Pancreas (tissue), 10 donors: ENCODE measurements around the gene PIGV. TPM values are rescaled to one million over a fixed set of nuclear protein-coding genes. Genes with fewer than 3 reads are reported as not detected.

Experiments used
- ATAC-seq, 4 donors: fragments of 200-7000 bp; cut with Tn5 transposase; one replicate each; pipeline versions ENCODE4 v1.8.0 to v1.9.1; 2020; ENCODE audit warnings: mild to moderate bottlenecking in 4 of 4, moderate library complexity in 4 of 4
- DNase-seq, 6 donors: peaks; one replicate each; pipeline ENCODE4 v3.0.0-alpha.2; 2020
- FAIRE-seq: peaks from 2 replicates; lab custom pipeline; 2012; peaks lifted over from hg19 to GRCh38; lab: Jason Lieb, UNC
- H3K27ac ChIP-seq, 4 donors: fragments of 200-600 bp; sonication (generic); 1 replicate in 3 of 4; 2 replicates in 1 of 4; pipeline versions ENCODE4 v1.5.0 to v1.8.0; 2020
- H3K27me3 ChIP-seq, 4 donors: fragments of 200-600 bp; one replicate each; pipeline ENCODE4 v1.8.0; 2021
- H3K36me3 ChIP-seq, 3 donors: fragments of 200-600 bp; sonication (generic) in 1 of 3; one replicate each; pipeline versions ENCODE4 v1.5.0 to v1.8.0; 2020 to 2021
- H3K4me1 ChIP-seq, 3 donors: fragments of 200-600 bp; one replicate each; pipeline ENCODE4 v1.8.0; 2021
- H3K4me3 ChIP-seq, 4 donors: fragments of 200-600 bp; sonication (generic) in 2 of 4; one replicate each; pipeline versions ENCODE4 v1.5.0 to v1.8.0; 2020 to 2021
- H3K9me3 ChIP-seq, 4 donors: fragments of 200-600 bp; one replicate each; pipeline ENCODE4 v1.8.0; 2021
- CTCF ChIP-seq, 4 donors: fragments of 200-600 bp; sonication (generic) in 3 of 4; IDR thresholded peaks; one replicate each; pipeline versions ENCODE4 v1.5.0 to v1.8.0; 2021; ENCODE audit warnings: antibody characterized with exemption in 4 of 4
- WGBS, 2 donors: extraction: QIAGEN DNeasy Blood & Tissue Kit; methylation state at CpG; one replicate each; pipeline ENCODE4 v1.1.7; 2013; 5-methylcytosine and 5-hydroxymethylcytosine counted together
- intact Hi-C, 3 donors: fragments of 100-400 bp; cut with DNase I; formaldehyde crosslinking; loops; one replicate each; pipeline versions ENCODE4 v1.11.1 to v1.14.2; 2022
- polyA plus RNA-seq, 2 donors: library from polyadenylated mRNA; stranded (reverse); fragments of 200-250 nt; gene quantifications; one replicate each; pipeline ENCODE4 v1.2.3, GENCODE V29; 2013
- total RNA-seq, 6 donors: library from RNA; stranded (reverse); fragmentation: NEBNext Ultra II Directional in 4 of 6; extraction: Animal tissue kit (Norgen Biotek cat#: 25700) in 4 of 6; gene quantifications; one replicate each; pipeline versions ENCODE4 v1.2.1 to v1.2.4, GENCODE V29; 2021 to 2023
- donor health status: healthy with polysubstance abuse.
- donor health status: DM: no; HTN: no; CAD: no; lungs with moderate emphysema.
- donor health status: DM: no; HTN: no; CAD: no.
- donor health status: control.
- donor health status: control.
- donor health status: Bipolar disorder and iron deficiency.
- donor health status: DM: yes; HTN: yes; CAD: no.
- donor health status: DM: no; HTN: no; CAD: no.
- donor health status: DM: no; HTN: no; CAD: no.
- donor health status: DM: yes; HTN: yes; CAD: no.

PIGV gene
- total and polyA plus RNA-seq, 8 donors: 3.3 to 9.5 (median 6.5) TPM

GRCh38 chr1:26785611-26786436 lies 1.9 kb upstream of the PIGV start:
- ATAC-seq (no peak), DNase-seq (no peak), FAIRE-seq (no peak)
- Histone ChIP-seq H3K36me3 (peaks cover 0 to 5% (median 0%) of the 10 kb centered on the region in 3 donors), H3K27me3 (no peaks in the 10 kb centered on the region), H3K9me3 (no peaks in the 10 kb centered on the region), H3K4me3 (no peak overlapping the region), H3K27ac (peak overlapping the region in 3 of 4 donors; percentile 96 to 99 (median 98)), H3K4me1 (peaks cover 24 to 45% (median 31%) of the 10 kb centered on the region in 3 donors)
- intact Hi-C loops: no loop called here
- 84 to 87% methylated on average over 5 of the region's 5 CpGs for WGBS, 2 donors
- no peak for TF ChIP-seq CTCF (IDR thresholded peaks at IDR 0.05)

GRCh38 chr1:26786437-26787380 lies 1.0 kb upstream of the PIGV start:
- ATAC-seq (peak in 2 of 4 donors; percentile 7 to 17), DNase-seq (peak in 2 of 6 donors; percentile 35 to 50), FAIRE-seq (no peak)
- peak overlapping the region; percentile 93 to 99 (median 97) for H3K27ac ChIP-seq
- no peaks in the 10 kb centered on the region for H3K27me3 ChIP-seq
- H3K9me3 ChIP-seq: no peaks in the 10 kb centered on the region
- WGBS, 2 donors: 23 to 25% methylated on average over 12 of the region's 12 CpGs
- H3K36me3 ChIP-seq: no peaks in the 10 kb centered on the region
- intact Hi-C loops: no loop called here
- H3K4me3 ChIP-seq: peak overlapping the region; percentile 76 to 91 (median 86)
- peaks cover 24 to 45% (median 31%) of the 10 kb centered on the region in 3 donors for H3K4me1 ChIP-seq
- TF ChIP-seq CTCF (IDR thresholded peaks at IDR 0.05): no peak

- intact Hi-C loops: no loop called here
- H3K4me1 ChIP-seq: peaks cover 24 to 45% (median 31%) of the 10 kb centered on the region in 3 donors
- H3K27ac ChIP-seq: peak overlapping the region; percentile 93 to 99 (median 97)
- no peaks in the 10 kb centered on the region for H3K36me3 ChIP-seq
- DNase-seq (no peak), FAIRE-seq (no peak), ATAC-seq (peak; percentile 11 to 24 (median 18))
- H3K9me3 ChIP-seq: no peaks in the 10 kb centered on the region
- H3K4me3 ChIP-seq: peak overlapping the region; percentile 76 to 91 (median 86)
- TF ChIP-seq CTCF (IDR thresholded peaks at IDR 0.05): no peak
- no peaks in the 10 kb centered on the region for H3K27me3 ChIP-seq
- 1% methylated on average over 11 of the region's 11 CpGs for WGBS, 2 donors
These were observed 407 bp upstream of the PIGV start for GRCh38 chr1:26787381-26787705.

- no peak for DNase-seq
These were observed 700 bp downstream of the PIGV start for GRCh38 chr1:26788515-26788785.

More at GRCh38 chr1:26788515-26788785, 700 bp downstream of the PIGV start:
- peak overlapping the region; percentile 93 to 99 (median 97) for H3K27ac ChIP-seq
- no peak for TF ChIP-seq CTCF (IDR thresholded peaks at IDR 0.05)
- no peak for ATAC-seq
- H3K9me3 ChIP-seq: no peaks in the 10 kb centered on the region
- peak overlapping the region; percentile 76 to 91 (median 86) for H3K4me3 ChIP-seq
- no peak for FAIRE-seq
- WGBS, 2 donors: 1 to 3% methylated on average over 10 of the region's 10 CpGs
- no peaks in the 10 kb centered on the region for H3K36me3 ChIP-seq
- H3K27me3 ChIP-seq: no peaks in the 10 kb centered on the region
- intact Hi-C loops: no loop called here
- H3K4me1 ChIP-seq: peaks cover 20 to 39% (median 28%) of the 10 kb centered on the region in 3 donors
